PFSK-1 (cell line): Measurements from ENCODE around the gene LIME1.

Experiments
- POLR2AphosphoS5 ChIP-seq: IDR thresholded peaks from 2 replicates; pipeline ENCODE4 v1.6.1; 2012; ENCODE audit warnings: low read depth, mild to moderate bottlenecking, control low read depth, low read length, moderate library complexity
- SIN3A ChIP-seq: IDR thresholded peaks from 2 replicates; pipeline ENCODE4 v1.6.1; 2012; ENCODE audit warnings: mild to moderate bottlenecking, low read length, moderate library complexity, borderline replicate concordance; ENCODE audit not compliant: insufficient read depth
- TAF1 ChIP-seq: IDR thresholded peaks from 2 replicates; pipeline ENCODE4 v1.6.1; 2012; ENCODE audit warnings: low read length, control low read depth, borderline replicate concordance; ENCODE audit not compliant: insufficient read depth
- TF ChIP-seq, protein P1 (sequence below), 2 experiments: IDR thresholded peaks; 2 replicates each; pipeline versions ENCODE4 v1.6.1 to v1.8.0; 2011 to 2012; ENCODE audit warnings: low read depth in 2 of 2, low read length in 2 of 2, control low read depth in 1 of 2, inconsistent platforms in 1 of 2, mild to moderate bottlenecking in 1 of 2, moderate library complexity in 1 of 2; ENCODE audit not compliant: insufficient read depth in 1 of 2

DNA sequence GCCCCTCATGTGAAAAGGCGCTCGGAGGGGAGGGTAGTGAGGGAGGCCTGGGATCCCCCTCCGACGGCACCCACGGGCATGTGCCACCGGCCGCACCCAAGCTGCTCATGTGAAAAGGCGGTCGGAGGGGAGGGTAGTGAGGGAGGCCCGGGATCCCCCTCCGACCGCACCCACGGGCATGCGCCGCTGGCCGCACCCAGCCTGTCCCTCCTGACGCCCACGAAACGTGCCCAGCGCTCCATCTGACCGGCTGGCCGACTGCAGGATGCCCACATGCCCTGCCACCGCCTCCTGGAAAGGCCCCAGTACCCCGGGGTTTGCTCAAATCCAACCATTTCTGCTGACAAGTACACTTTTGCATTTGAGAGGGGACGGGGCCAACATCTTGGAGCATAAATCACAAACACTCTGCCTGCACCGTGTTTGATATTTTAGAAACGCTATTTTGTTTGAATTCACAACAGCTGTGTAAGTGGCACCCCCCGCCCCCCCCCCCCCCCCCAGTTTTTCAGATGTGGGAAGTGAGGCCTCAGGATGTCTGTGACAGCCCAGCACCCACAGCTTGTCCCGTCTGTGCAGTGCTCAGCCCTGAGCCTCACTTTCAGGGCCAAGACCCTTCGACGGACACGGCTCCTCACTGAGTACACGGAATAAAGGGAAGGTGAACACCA lies 37.2 kb downstream of the LIME1 start:
- TF ChIP-seq SIN3A (no peak), TAF1 (no peak), POLR2AphosphoS5 (no peak)
- TF ChIP-seq, protein P1, sequence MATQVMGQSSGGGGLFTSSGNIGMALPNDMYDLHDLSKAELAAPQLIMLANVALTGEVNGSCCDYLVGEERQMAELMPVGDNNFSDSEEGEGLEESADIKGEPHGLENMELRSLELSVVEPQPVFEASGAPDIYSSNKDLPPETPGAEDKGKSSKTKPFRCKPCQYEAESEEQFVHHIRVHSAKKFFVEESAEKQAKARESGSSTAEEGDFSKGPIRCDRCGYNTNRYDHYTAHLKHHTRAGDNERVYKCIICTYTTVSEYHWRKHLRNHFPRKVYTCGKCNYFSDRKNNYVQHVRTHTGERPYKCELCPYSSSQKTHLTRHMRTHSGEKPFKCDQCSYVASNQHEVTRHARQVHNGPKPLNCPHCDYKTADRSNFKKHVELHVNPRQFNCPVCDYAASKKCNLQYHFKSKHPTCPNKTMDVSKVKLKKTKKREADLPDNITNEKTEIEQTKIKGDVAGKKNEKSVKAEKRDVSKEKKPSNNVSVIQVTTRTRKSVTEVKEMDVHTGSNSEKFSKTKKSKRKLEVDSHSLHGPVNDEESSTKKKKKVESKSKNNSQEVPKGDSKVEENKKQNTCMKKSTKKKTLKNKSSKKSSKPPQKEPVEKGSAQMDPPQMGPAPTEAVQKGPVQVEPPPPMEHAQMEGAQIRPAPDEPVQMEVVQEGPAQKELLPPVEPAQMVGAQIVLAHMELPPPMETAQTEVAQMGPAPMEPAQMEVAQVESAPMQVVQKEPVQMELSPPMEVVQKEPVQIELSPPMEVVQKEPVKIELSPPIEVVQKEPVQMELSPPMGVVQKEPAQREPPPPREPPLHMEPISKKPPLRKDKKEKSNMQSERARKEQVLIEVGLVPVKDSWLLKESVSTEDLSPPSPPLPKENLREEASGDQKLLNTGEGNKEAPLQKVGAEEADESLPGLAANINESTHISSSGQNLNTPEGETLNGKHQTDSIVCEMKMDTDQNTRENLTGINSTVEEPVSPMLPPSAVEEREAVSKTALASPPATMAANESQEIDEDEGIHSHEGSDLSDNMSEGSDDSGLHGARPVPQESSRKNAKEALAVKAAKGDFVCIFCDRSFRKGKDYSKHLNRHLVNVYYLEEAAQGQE (IDR thresholded peaks at IDR 0.05; ENCODE audit: insufficient read depth in 1 of 2, low read depth in 2 of 2, low read length in 2 of 2) = no peak
